ENCODE measurements around the gene PHLDA1. TPM values are rescaled to one million over a fixed set of nuclear protein-coding genes. Genes with fewer than 3 reads are reported as not detected.

PHLDA1 gene
- total RNA-seq, 1 donor from 2014 or later: 102 TPM

- peak; percentile 75 for ATAC-seq
Observed at GRCh38 chr12:76037130-76038103, 5.8 kb upstream of the PHLDA1 start.

GRCh38 chr12:76035045-76035444 lies 3.5 kb upstream of the PHLDA1 start:
- no peak for ATAC-seq

DNA sequence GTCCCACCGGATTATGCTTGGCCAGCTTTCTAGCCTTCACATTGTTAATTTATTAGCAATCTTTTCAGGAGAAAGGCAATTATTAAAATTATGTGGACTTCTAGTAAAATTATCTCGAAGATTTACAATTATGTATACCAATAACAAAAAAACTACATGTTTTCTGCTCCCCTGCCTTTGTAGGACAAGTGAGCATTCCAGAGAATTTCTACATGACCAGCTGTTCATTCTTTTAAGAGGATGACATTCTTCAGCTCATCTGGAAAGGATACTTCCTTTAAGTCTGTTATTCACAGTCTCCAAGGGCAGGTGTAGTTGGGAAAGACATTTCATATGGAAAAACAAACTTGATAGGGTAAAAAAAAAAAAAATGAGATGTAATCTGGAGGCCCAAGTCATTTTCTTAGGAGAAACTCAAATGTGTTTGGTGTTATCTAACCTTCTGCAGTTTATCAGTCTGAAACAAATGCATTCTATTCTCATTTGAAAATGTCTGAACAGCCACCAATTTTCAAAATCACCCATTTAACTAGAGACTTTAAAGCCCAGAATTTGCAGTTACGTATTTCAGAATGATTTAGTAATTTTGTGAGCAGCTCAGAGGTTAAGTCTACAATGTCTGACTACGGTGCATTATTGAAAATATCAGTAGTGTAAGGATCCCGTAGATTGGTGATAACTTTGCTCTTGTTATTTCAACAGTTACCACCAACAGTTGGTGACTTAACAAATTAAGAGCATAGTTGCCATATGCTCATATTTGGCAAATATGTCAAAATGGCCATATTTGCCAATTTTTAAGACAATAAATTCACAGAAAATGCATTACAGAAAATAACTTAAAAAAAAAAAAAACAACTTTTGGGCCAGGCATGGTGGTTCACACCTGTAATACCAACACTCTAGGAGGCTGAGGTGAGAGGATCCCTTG lies 1.8 kb upstream of the PHLDA1 start:
- ATAC-seq: no peak

- peak; percentile 21 for ATAC-seq
Observed at GRCh38 chr12:76032043-76032981, 736 bp upstream of the PHLDA1 start.

- ATAC-seq: no peak
Observed at GRCh38 chr12:76031081-76031413, 529 bp downstream of the PHLDA1 start.

DNA sequence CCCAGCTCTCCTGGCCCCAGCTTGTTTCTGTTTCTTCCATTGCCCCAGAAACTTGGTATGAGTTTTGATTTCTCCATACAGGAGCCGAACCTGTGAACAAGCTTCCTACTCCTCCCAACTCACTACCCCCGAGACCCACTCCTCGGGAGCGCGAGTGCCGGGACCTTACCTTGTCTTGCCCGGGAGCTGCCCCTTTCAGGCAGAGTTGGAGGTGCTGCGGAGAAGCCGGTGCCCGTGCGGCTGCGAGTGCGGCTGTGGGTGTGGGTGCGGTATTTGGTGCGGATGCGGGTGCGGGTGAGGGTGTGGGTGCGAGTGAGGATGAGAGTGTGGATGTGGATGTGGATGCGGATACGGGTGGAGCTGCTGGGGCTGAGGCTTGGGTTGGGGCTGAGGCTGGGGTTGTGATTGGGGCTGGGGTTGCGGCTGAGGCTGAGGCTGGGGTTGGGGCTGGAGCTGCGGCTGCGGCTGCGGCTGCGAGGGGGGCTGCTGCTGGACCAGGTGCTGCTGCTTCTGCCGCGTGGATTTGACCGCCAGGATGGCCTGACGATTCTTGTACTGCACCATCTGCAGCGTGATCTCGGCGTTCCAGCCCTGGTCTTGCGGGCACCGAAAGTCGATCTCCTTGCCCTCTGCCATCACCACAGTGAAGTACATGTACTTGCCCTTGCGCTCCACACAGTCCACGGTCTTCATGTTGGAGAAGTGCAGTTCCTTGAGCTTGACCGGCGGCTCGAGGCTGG lies 1.1 kb downstream of the PHLDA1 start:
- peak; percentile 4 for ATAC-seq

- ATAC-seq: no peak
Observed at GRCh38 chr12:76029982-76030340, 1.6 kb downstream of the PHLDA1 start.

DNA sequence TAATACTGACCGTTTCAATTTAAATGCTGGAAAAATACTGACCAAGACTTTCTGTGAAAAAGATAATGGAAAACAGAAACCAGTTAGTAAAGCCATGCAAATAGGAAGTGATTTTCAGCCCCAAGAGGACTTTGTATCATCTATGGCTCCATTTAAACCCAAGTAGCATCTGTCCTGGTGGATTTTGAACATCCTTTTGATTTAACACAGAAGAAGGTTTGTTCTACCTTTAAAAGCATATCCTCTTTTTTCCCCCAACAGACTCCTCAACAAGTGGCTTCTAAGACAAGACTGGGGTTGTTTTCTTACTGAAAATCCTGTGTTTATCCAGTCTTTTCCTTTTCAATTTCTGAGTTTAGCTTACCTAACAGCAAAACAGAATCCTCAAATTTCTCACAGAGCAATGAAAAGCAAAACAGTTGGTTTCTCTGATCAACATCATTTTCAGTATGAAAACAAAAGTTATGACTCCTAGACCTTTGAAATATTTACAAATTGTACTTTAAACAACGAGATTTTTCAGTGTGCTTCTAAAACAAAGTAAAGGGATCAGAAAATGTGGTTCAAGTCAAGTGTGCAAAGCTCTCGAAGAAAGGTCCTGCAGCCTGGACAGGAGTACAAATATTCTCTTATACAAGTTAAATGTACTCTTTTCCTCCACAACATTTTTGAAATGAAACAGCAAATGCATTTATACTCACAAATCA lies 2.9 kb downstream of the PHLDA1 start:
- ATAC-seq: no peak

DNA sequence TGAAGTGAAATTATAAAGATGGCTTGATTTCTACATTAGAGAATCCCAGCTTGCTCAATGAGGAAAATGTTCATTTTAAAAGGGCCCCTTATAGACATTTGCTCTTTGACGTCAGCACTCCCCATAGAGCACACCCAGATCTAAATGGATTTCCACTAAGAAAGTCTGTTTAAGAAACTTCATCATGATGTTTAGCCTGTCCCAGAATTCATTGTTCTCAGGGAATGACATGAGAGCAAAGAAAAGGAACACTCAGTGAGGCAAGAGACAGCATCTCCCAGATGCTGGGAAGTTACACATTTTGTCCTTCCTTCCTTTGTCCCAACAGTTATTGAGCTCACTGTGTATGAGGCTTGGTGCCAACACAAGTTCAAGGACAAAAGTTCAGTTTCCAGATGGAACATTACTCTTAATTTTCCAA lies 4.9 kb downstream of the PHLDA1 start:
- ATAC-seq: no peak

DNA sequence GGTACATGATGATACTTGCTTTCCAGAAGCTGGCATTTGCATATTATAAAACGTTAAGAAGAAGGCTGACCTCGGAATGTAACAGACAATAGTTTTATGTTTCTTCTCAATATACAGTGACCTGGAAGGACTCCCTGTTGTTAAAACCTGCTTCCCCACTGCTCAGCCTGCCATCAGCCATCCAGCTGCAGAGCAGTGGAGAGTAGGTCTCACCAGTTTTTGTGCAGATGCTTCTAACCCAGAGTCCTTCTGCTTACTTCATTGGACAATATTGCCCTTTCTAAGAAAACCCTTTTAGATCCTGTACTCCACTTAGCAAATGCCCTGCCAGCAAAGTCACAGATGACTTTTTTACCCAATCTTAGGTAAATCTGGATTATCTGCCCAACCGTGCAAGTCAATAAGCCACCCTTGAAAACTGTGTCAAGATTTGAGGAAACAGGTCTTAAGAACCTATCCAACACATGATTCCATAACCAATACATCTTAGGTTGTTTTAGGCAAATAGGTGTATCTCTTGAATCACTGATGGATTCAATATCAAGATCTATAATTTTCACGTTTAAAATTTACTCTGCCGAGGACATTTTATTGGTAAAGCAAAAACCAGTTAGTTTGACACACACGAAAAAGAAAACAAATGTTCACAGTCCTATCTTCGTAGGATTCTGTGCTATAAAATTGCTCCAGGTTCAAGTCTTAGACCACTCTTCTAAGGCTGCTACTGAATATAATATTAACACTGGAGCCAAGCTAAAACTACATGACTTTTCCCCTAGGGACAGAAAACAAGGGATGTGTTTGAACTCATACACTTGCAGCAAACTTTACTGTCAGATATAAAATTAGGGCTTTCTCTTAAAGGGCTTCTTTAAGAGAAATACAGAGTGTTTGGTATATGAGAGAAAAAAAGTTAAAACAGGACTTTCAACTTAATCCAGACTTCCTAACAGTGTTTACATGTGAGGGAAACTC lies 5.7 kb downstream of the PHLDA1 start:
- ATAC-seq: peak; percentile 31

DNA sequence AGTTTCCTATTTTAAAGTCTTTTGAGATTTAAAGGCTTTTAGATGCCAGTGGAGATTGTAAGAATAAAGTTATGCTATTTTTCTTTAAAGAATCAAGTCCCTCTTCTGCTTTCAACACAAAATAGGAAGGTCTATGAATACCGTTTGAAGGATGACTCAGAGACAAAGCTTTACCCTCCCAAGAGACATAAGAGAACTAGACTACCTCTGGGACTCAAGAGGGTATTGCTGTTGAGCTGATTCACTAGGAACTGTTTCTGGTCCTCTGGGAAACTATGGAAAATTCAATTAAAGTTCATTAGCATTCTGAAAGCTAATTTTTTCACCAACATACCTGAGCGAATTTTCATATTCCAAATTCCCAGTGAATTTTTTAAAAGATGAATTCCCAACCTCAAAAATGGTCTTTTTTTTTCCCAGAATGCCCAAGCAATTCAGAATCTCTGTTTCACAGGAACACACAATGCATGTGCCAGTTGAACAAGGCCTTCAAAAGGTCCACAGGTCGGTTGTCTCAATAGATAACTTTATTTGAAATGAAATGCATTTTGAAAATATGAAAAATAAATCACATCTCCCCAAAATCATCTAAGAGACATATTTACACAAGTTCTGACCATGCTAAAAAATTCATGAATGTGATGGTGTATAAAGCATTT lies 6.5 kb downstream of the PHLDA1 start:
- peak; percentile 38 for ATAC-seq

DNA sequence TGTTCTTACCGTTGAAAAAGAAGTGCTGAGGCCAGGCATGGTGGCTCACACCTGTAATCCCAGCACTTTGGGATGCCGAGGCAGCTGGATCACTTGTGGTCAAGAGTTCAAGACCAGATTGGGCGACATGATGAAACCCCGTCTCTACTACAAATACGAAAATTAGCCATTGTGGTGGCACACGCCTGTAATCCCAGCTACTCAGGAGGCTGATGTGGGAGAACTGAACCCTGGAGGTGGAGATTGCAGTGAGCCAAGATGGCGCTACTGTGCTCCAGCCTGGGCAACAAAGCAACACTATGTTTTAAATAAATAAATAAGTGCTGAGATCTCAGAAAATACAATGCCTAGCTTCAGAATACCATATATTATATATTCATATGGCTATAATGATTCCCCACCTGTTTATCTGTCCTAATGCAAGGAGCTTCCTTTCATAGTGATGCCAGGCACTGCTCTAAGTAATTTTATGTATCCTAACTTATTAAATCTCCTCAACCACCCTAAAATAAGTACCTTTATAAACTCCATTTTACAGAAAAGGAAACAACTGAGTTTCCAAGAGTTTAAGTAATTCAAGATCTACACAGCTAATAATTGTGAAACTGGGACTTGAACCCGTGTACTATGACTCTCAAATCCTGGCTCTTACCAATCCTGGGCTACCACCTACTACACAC lies 7.3 kb downstream of the PHLDA1 start:
- peak; percentile 3 for ATAC-seq

GRCh38 chr12:76023069-76023690 lies 8.4 kb downstream of the PHLDA1 start:
- ATAC-seq: peak; percentile 16

- peak; percentile 1 for ATAC-seq
Observed at GRCh38 chr12:76022506-76022905, 9.1 kb downstream of the PHLDA1 start.

DNA sequence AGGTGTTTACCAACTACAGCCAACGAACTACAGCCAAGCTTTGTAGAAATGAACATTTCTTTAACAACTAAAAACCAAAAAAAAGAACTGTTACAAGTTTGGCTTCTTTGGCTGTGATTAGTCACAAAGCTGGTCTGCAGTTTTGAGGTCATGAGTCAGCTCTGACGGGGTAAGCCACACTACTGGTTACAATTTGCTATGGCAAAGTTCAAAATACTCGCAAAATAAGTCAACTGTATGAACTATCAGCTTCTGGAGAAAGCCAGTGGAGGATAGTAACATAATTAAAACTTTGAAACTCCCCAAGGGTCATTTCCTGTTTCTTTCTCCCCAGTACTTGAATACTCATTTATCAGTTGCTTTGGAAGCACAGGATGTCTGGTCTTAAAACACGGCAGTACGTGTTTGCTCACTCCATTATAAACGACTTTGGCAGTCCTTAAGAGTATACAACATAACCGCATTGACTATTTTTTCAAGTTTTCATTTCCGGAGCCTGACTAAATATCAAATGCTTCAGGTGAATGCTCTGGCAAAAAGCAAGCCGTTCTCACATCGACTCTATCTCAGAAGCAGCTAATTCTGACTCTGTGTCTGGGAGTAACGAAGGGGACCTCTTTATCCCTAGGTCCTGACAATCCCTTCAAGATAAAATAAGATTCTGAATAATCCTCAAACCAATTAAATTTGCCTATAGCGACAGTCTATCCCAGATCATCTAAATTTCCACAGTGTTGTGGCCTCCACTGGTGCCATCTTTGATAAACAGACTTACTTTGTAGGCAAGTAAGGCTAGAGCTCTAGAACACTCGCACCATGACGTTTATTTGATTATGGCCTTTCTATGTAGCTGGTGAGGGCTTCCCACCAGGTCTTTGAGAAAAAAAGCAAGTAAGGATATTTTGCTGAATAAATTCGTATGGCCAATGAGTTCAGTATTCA lies 10.6 kb downstream of the PHLDA1 start:
- peak; percentile 66 for ATAC-seq

DNA sequence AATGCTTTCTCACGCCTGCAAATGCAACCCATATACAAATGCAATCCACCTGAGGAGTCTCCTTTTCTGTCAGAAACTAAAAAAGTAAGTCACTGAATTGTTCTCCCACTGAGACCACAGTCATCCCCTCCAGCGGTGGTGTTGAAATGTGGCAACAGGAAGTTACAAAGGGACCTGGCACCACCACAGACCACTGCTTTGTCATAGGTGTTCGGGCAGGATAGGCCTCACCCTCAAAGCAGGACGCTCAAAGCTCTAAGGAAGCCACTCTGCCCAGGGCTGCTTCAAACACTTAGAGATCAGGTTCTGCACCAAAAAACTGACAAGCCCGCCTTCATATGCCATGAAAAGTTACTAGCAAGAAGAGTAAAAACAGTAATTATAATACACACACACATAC lies 11.3 kb downstream of the PHLDA1 start:
- ATAC-seq: peak; percentile 70

DNA sequence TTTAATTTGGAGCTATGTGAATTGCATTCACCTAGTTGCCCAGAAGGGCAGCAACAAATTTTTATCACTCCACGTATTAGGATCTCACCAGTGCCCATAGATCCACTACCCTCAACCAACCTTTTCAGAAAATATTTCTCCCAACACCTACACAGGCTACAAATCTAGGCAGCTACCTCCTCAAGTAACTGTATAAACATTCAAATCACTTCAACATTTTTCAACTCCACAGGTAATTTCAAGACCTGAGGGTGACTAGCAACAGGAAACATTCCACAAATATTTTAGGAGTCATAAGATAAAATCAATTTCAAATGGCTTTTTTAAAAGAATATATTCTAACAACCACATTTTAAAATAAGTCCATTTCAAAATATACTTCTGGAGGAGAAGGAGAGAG lies 12.9 kb downstream of the PHLDA1 start:
- no peak for ATAC-seq
